Trophoblast cell (in vitro differentiated cells and primary cell): ENCODE results near the gene OR14I1.

Experiments used
- DNase-seq, 2 donors: peaks; one replicate each; pipeline ENCODE4 v3.0.0-alpha.2; 2016
- H2AFZ ChIP-seq: 2 replicates; pipeline ENCODE4 v1.6.1; 2013; ENCODE audit warnings: low read length, moderate library complexity, mild to moderate bottlenecking; ENCODE audit not compliant: insufficient read depth, poor library complexity
- H2AK5ac ChIP-seq: 2 replicates; pipeline ENCODE4 v1.6.1; 2013; ENCODE audit warnings: mild to moderate bottlenecking, low read length
- H2BK120ac ChIP-seq: 2 replicates; pipeline ENCODE4 v1.6.1; 2013; ENCODE audit warnings: low read length, mild to moderate bottlenecking, moderate library complexity; ENCODE audit not compliant: insufficient read depth, poor library complexity
- H2BK12ac ChIP-seq: 2 replicates; pipeline ENCODE4 v1.6.1; 2013; ENCODE audit warnings: mild to moderate bottlenecking, low read length, moderate library complexity
- H2BK5ac ChIP-seq: 2 replicates; pipeline ENCODE4 v1.6.1; 2013; ENCODE audit warnings: low read length, low read depth, moderate library complexity, mild to moderate bottlenecking; ENCODE audit not compliant: poor library complexity
- H3K14ac ChIP-seq: 2 replicates; pipeline ENCODE4 v1.6.1; 2013; ENCODE audit warnings: mild to moderate bottlenecking, low read length
- H3K18ac ChIP-seq: 2 replicates; pipeline ENCODE4 v1.6.1; 2013; ENCODE audit warnings: mild to moderate bottlenecking, low read length
- H3K23ac ChIP-seq: 2 replicates; pipeline ENCODE4 v1.6.1; 2013; ENCODE audit warnings: low read length
- H3K27ac ChIP-seq: 2 replicates; pipeline ENCODE4 v1.5.1; 2013; ENCODE audit warnings: low read depth, mild to moderate bottlenecking, inconsistent platforms, low read length, moderate library complexity
- H3K27me3 ChIP-seq: 2 replicates; pipeline ENCODE4 v1.6.1; 2013; ENCODE audit warnings: inconsistent platforms, mild to moderate bottlenecking, low read length, moderate library complexity; ENCODE audit not compliant: insufficient read depth
- H3K36me3 ChIP-seq, 2 experiments: 1 replicate in 1 of 2; 2 replicates in 1 of 2; pipeline ENCODE4 v1.6.1; 2013; ENCODE audit warnings: low read length in 2 of 2, mild to moderate bottlenecking in 2 of 2, moderate library complexity in 1 of 2; ENCODE audit not compliant: insufficient read depth in 2 of 2, control insufficient read depth in 1 of 2
- H3K4ac ChIP-seq: 2 replicates; pipeline ENCODE4 v1.6.1; 2013; ENCODE audit warnings: low read depth, mild to moderate bottlenecking, low read length, moderate library complexity
- H3K4me1 ChIP-seq, 2 experiments: 1 replicate in 1 of 2; 2 replicates in 1 of 2; pipeline ENCODE4 v1.6.1; 2013; ENCODE audit warnings: low read length in 2 of 2, mild to moderate bottlenecking in 2 of 2, moderate library complexity in 1 of 2; ENCODE audit not compliant: insufficient read depth in 2 of 2, control insufficient read depth in 1 of 2
- H3K4me2 ChIP-seq: 2 replicates; pipeline ENCODE4 v1.6.1; 2013; ENCODE audit warnings: inconsistent platforms, mild to moderate bottlenecking, low read length, moderate library complexity
- H3K4me3 ChIP-seq: 2 replicates; pipeline ENCODE4 v1.5.1; 2013; ENCODE audit warnings: mild to moderate bottlenecking, low read depth, low read length, inconsistent platforms
- H3K79me1 ChIP-seq: one replicate; pipeline ENCODE4 v1.6.1; 2013; ENCODE audit warnings: low read length
- H3K79me2 ChIP-seq: 2 replicates; pipeline ENCODE4 v1.6.1; 2013; ENCODE audit warnings: low read length, mild to moderate bottlenecking; ENCODE audit not compliant: control insufficient read depth, insufficient read depth, poor library complexity
- H3K9ac ChIP-seq: 2 replicates; pipeline ENCODE4 v1.6.1; 2013; ENCODE audit warnings: mild to moderate bottlenecking, low read length
- H3K9me3 ChIP-seq: 2 replicates; pipeline ENCODE4 v1.6.1; 2013; ENCODE audit warnings: low read depth, mild to moderate bottlenecking, control low read depth, inconsistent platforms, low read length; ENCODE audit not compliant: insufficient read depth
- H4K12ac ChIP-seq: 2 replicates; pipeline ENCODE4 v1.6.1; 2013; ENCODE audit warnings: low read depth, mild to moderate bottlenecking, low read length, moderate library complexity
- H4K8ac ChIP-seq: 2 replicates; pipeline ENCODE4 v1.6.1; 2013; ENCODE audit warnings: low read depth, mild to moderate bottlenecking, low read length, moderate library complexity
- H4K91ac ChIP-seq: one replicate; pipeline ENCODE4 v1.6.1; 2013; ENCODE audit warnings: low read depth, mild to moderate bottlenecking, low read length, moderate library complexity
- WGBS: extraction: QIAGEN DNeasy Blood & Tissue Kit; methylation state at CpG from one replicate; pipeline ENCODE4 v1.1.7; 2013; ENCODE audit warnings: missing lambda C conversion rate; ENCODE audit not compliant: insufficient read length, insufficient coverage; ENCODE audit errors: extremely low coverage; 5-methylcytosine and 5-hydroxymethylcytosine counted together

OR14I1 gene

DNA sequence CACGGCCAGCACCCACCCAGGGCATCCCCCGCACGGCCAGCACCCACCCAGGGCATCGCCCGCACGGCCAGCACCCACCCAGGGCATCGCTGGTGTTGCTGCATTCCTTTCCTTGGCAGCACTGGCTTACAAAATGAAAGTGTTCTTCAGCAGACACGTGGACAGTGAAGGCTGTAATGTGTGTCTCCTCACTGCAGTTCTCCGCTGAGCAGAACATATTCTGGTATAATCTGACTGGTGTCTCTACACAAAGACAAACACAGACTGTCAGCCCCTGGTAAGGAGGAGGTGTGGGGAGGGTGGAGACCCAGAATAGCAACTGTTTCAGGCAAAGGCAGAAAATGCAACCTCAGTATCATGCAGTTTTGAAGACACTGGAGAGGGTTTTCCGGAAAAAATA, 45.6 kb upstream of the OR14I1 start:
- DNase-seq = no peak
- H3K9me3 ChIP-seq = peaks cover 43% of the 10 kb centered on the region
- no peak overlapping the region for H2BK120ac ChIP-seq
- no peak overlapping the region for H2AFZ ChIP-seq
- H3K14ac ChIP-seq = no peak overlapping the region
- no peaks in the 10 kb centered on the region for H3K79me2 ChIP-seq
- no peak overlapping the region for H3K18ac ChIP-seq
- no peak overlapping the region for H3K4me2 ChIP-seq
- no peak overlapping the region for H3K4me3 ChIP-seq
- no peak overlapping the region for H4K91ac ChIP-seq
- no peaks in the 10 kb centered on the region for H3K27me3 ChIP-seq
- no peaks in the 10 kb centered on the region for H3K4me1 ChIP-seq
- H2AK5ac ChIP-seq = no peak overlapping the region
- no peak overlapping the region for H3K4ac ChIP-seq
- no peak overlapping the region for H3K9ac ChIP-seq
- H3K23ac ChIP-seq = no peak overlapping the region
- H2BK5ac ChIP-seq = no peak overlapping the region
- H2BK12ac ChIP-seq = no peak overlapping the region
- no CpG with 5 or more reads among the region's 10 CpGs for WGBS
- H3K79me1 ChIP-seq = no peaks in the 10 kb centered on the region
- no peaks in the 10 kb centered on the region for H3K36me3 ChIP-seq
- no peak overlapping the region for H4K12ac ChIP-seq
- no peak overlapping the region for H4K8ac ChIP-seq
- H3K27ac ChIP-seq = no peak overlapping the region

DNA sequence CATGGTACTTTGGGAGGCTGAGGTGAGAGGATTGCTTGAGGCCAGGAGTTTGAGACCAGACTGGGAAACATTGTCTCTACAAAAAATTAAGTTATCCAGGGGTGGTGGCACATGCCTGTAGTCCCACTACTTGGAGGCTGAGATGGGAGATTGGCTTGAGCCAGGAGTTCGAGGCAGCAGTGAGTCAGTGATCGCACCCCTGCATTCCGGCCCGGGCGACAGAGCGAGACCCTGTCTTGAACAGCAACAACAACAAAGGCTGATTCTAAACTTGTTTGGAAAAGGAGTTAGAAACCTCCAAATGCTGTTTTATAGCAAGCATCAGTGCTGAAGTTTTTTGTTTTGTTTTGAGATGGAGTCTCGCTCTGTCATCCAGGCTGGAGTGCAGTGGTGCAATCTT, 38.3 kb upstream of the OR14I1 start:
- H2BK120ac ChIP-seq = no peak overlapping the region
- H4K91ac ChIP-seq = no peak overlapping the region
- H4K12ac ChIP-seq = no peak overlapping the region
- H3K27me3 ChIP-seq = no peaks in the 10 kb centered on the region
- no peak overlapping the region for H3K9ac ChIP-seq
- no peak overlapping the region for H3K23ac ChIP-seq
- peaks cover 51% of the 10 kb centered on the region for H3K9me3 ChIP-seq
- no peak overlapping the region for H3K4ac ChIP-seq
- H3K4me2 ChIP-seq = no peak overlapping the region
- no peaks in the 10 kb centered on the region for H3K4me1 ChIP-seq
- DNase-seq = no peak
- no peak overlapping the region for H3K27ac ChIP-seq
- H3K36me3 ChIP-seq = no peaks in the 10 kb centered on the region
- WGBS = no CpG with 5 or more reads among the region's 7 CpGs
- H2BK12ac ChIP-seq = no peak overlapping the region
- H4K8ac ChIP-seq = no peak overlapping the region
- no peak overlapping the region for H2AK5ac ChIP-seq
- H3K4me3 ChIP-seq = no peak overlapping the region
- no peaks in the 10 kb centered on the region for H3K79me2 ChIP-seq
- H3K14ac ChIP-seq = no peak overlapping the region
- no peaks in the 10 kb centered on the region for H3K79me1 ChIP-seq
- no peak overlapping the region for H2AFZ ChIP-seq
- no peak overlapping the region for H2BK5ac ChIP-seq
- no peak overlapping the region for H3K18ac ChIP-seq

DNA sequence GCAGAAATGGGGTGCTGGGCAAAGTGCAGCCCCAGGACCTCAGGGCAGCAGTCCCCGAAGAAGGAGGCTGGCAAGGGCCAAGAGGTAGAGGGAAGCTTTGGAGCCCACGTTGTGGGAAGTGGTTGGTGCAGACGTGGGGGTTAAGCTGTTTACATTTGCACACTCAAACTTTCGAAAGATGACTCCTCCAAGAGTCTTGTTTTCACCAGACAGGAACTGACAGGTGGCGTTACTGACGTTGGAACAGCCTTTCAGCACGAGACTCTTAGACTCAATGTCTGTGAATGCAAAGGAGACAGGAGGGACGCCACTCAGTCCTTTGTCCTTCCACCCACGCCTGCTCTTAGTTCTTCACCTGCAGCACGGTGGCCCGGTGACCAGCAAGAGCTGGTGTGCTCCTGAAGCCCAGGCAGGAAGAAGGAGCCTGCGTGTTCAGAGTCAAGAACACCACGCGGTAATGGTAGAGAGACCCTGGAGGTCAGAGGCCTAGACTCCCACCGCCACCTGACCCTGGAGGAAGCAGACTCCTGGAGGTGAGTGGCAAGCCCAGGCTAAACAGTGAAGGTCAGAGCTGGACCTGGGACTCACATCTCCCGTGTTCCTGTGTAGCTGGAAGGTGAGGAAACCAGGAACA, 37.1 kb upstream of the OR14I1 start:
- no peak overlapping the region for H3K27ac ChIP-seq
- no CpG with 5 or more reads among the region's 16 CpGs for WGBS
- no peaks in the 10 kb centered on the region for H3K27me3 ChIP-seq
- no peak overlapping the region for H2BK120ac ChIP-seq
- no peak overlapping the region for H3K4ac ChIP-seq
- H4K91ac ChIP-seq = no peak overlapping the region
- no peak overlapping the region for H2AFZ ChIP-seq
- no peaks in the 10 kb centered on the region for H3K79me1 ChIP-seq
- H4K12ac ChIP-seq = no peak overlapping the region
- H2BK12ac ChIP-seq = no peak overlapping the region
- no peak overlapping the region for H3K4me3 ChIP-seq
- H3K36me3 ChIP-seq = no peaks in the 10 kb centered on the region
- H3K23ac ChIP-seq = no peak overlapping the region
- H2BK5ac ChIP-seq = no peak overlapping the region
- DNase-seq = no peak
- no peak overlapping the region for H3K9ac ChIP-seq
- no peak overlapping the region for H3K4me2 ChIP-seq
- H4K8ac ChIP-seq = no peak overlapping the region
- no peak overlapping the region for H2AK5ac ChIP-seq
- H3K9me3 ChIP-seq = peaks cover 47% of the 10 kb centered on the region
- no peaks in the 10 kb centered on the region for H3K4me1 ChIP-seq
- H3K79me2 ChIP-seq = no peaks in the 10 kb centered on the region
- no peak overlapping the region for H3K14ac ChIP-seq
- no peak overlapping the region for H3K18ac ChIP-seq

DNA sequence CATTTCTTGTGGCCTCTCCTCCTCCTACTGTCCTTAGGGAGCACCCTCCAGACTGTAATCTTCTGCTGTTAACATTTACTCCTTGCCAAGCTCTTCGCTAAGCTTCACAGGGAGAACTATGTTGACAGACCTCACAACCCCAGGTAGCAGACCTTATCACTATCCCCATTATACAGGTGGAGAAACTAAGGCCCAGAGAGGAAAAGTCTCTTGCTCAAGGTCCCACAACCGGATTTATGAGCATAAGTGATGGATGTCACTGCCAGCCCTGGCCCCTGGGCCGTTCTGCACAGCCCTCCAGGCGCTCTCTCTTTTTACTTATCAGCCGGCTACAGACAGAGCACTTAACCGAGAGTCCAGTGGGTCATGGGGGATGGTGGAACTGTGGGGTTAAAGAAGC, 34.9 kb upstream of the OR14I1 start:
- Histone ChIP-seq H2AK5ac (no peak overlapping the region), H2BK120ac (no peak overlapping the region), H3K4me1 (no peaks in the 10 kb centered on the region), H2BK5ac (no peak overlapping the region), H3K4me2 (no peak overlapping the region), H3K9me3 (peaks cover 40% of the 10 kb centered on the region), H3K27ac (no peak overlapping the region), H3K23ac (no peak overlapping the region), H3K27me3 (no peaks in the 10 kb centered on the region), H2BK12ac (no peak overlapping the region), H3K36me3 (no peaks in the 10 kb centered on the region), H3K14ac (no peak overlapping the region), H3K18ac (no peak overlapping the region), H4K8ac (no peak overlapping the region), H3K9ac (no peak overlapping the region), H3K79me2 (no peaks in the 10 kb centered on the region), H4K91ac (no peak overlapping the region), H3K4me3 (no peak overlapping the region), H3K4ac (no peak overlapping the region), H3K79me1 (no peaks in the 10 kb centered on the region), H2AFZ (no peak overlapping the region), H4K12ac (no peak overlapping the region)
- no CpG with 5 or more reads among the region's 6 CpGs for WGBS
- no peak for DNase-seq
